ACC112 (cell line): Measurements from ENCODE around the gene ALPL.

ENCODE experiments used
- H2AFZ ChIP-seq: fragments of 200-600 bp; sonication (generic); one replicate; pipeline ENCODE4 v1.6.0; 2017; ENCODE audit warnings: antibody characterized with exemption, low read length; ENCODE audit not compliant: unreplicated experiment
- H3K27ac ChIP-seq: fragments of 200-600 bp; sonication (generic); 2 replicates; pipeline ENCODE4 v1.5.1; 2014; ENCODE audit warnings: low read depth, mild to moderate bottlenecking, antibody characterized with exemption, low read length, moderate library complexity
- H3K27me3 ChIP-seq: fragments of 200-600 bp; sonication (generic); 2 replicates; pipeline ENCODE4 v1.6.1; 2014; ENCODE audit warnings: mild to moderate bottlenecking, antibody characterized with exemption, low read length, moderate library complexity, mixed read lengths; ENCODE audit not compliant: insufficient read depth
- H3K36me3 ChIP-seq: fragments of 200-600 bp; sonication (generic); 2 replicates; pipeline ENCODE4 v1.6.1; 2016; ENCODE audit warnings: mild to moderate bottlenecking, antibody characterized with exemption, low read length, moderate library complexity, mixed read lengths; ENCODE audit not compliant: insufficient read depth
- H3K4me1 ChIP-seq: fragments of 200-600 bp; sonication (generic); one replicate; pipeline ENCODE4 v1.6.1; 2016; ENCODE audit warnings: low read length, mixed read lengths; ENCODE audit not compliant: insufficient read depth, unreplicated experiment, control insufficient read depth
- H3K4me3 ChIP-seq: fragments of 200-600 bp; sonication (generic); 2 replicates; pipeline ENCODE4 v1.5.1; 2014; ENCODE audit warnings: mild to moderate bottlenecking, low read depth, low read length
- H3K79me2 ChIP-seq: fragments of 200-600 bp; sonication (generic); one replicate; pipeline ENCODE4 v1.6.0; 2016; ENCODE audit warnings: low read length; ENCODE audit not compliant: control insufficient read depth, unreplicated experiment, insufficient read depth

Gene ALPL

GRCh38 chr1:21491488-21492355 is 17.5 kb upstream of the ALPL start:
- Histone ChIP-seq H3K36me3 (no peaks in the 10 kb centered on the region), H3K27me3 (peaks cover 29% of the 10 kb centered on the region), H3K79me2 (no peaks in the 10 kb centered on the region), H3K4me3 (no peak overlapping the region), H3K27ac (no peak overlapping the region), H2AFZ (no peak overlapping the region), H3K4me1 (no peaks in the 10 kb centered on the region)

GRCh38 chr1:21492356-21492625 is 16.9 kb upstream of the ALPL start:
- H2AFZ ChIP-seq: no peak overlapping the region
- no peaks in the 10 kb centered on the region for H3K4me1 ChIP-seq
- H3K4me3 ChIP-seq: no peak overlapping the region
- peaks cover 35% of the 10 kb centered on the region for H3K27me3 ChIP-seq
- H3K27ac ChIP-seq: no peak overlapping the region
- H3K36me3 ChIP-seq: no peaks in the 10 kb centered on the region
- no peaks in the 10 kb centered on the region for H3K79me2 ChIP-seq

- Histone ChIP-seq H3K4me3 (no peak overlapping the region), H3K27me3 (peaks cover 36% of the 10 kb centered on the region), H3K36me3 (no peaks in the 10 kb centered on the region), H3K4me1 (no peaks in the 10 kb centered on the region), H3K79me2 (no peaks in the 10 kb centered on the region), H2AFZ (no peak overlapping the region), H3K27ac (no peak overlapping the region)
Measured at GRCh38 chr1:21494196-21494595, 15.0 kb upstream of the ALPL start.

- no peaks in the 10 kb centered on the region for H3K36me3 ChIP-seq
- H3K4me3 ChIP-seq: no peak overlapping the region
- H3K27me3 ChIP-seq: peaks cover 36% of the 10 kb centered on the region
- no peak overlapping the region for H2AFZ ChIP-seq
- H3K4me1 ChIP-seq: no peaks in the 10 kb centered on the region
- no peaks in the 10 kb centered on the region for H3K79me2 ChIP-seq
- no peak overlapping the region for H3K27ac ChIP-seq
Measured at GRCh38 chr1:21495225-21495820, 13.9 kb upstream of the ALPL start.

- Histone ChIP-seq H3K4me1 (no peaks in the 10 kb centered on the region), H3K4me3 (no peak overlapping the region), H3K36me3 (no peaks in the 10 kb centered on the region), H3K27me3 (peaks cover 30% of the 10 kb centered on the region), H3K79me2 (no peaks in the 10 kb centered on the region), H2AFZ (no peak overlapping the region), H3K27ac (no peak overlapping the region)
Measured at GRCh38 chr1:21496063-21496462, 13.2 kb upstream of the ALPL start.

GRCh38 chr1:21496886-21497285 is 12.3 kb upstream of the ALPL start:
- H3K27me3 ChIP-seq: peaks cover 22% of the 10 kb centered on the region
- no peaks in the 10 kb centered on the region for H3K79me2 ChIP-seq
- H3K27ac ChIP-seq: no peak overlapping the region
- no peak overlapping the region for H3K4me3 ChIP-seq
- no peaks in the 10 kb centered on the region for H3K4me1 ChIP-seq
- no peak overlapping the region for H2AFZ ChIP-seq
- no peaks in the 10 kb centered on the region for H3K36me3 ChIP-seq

- H3K4me1 ChIP-seq: no peaks in the 10 kb centered on the region
Measured at GRCh38 chr1:21497466-21498061, 11.7 kb upstream of the ALPL start.

GRCh38 chr1:21499283-21499950 is 9.8 kb upstream of the ALPL start:
- Histone ChIP-seq H3K4me3 (no peak overlapping the region), H3K27me3 (peaks cover 9% of the 10 kb centered on the region; the same call in 1 of the 2 replicates), H3K4me1 (no peaks in the 10 kb centered on the region), H2AFZ (no peak overlapping the region), H3K36me3 (no peaks in the 10 kb centered on the region), H3K79me2 (no peaks in the 10 kb centered on the region), H3K27ac (no peak overlapping the region)

More at GRCh38 chr1:21497466-21498061, 11.7 kb upstream of the ALPL start:
- no peaks in the 10 kb centered on the region for H3K79me2 ChIP-seq
- H3K27me3 ChIP-seq: peaks cover 17% of the 10 kb centered on the region
- H3K36me3 ChIP-seq: no peaks in the 10 kb centered on the region
- H3K27ac ChIP-seq: no peak overlapping the region
- no peak overlapping the region for H2AFZ ChIP-seq
- H3K4me3 ChIP-seq: no peak overlapping the region

GRCh38 chr1:21503706-21504377 is 5.4 kb upstream of the ALPL start:
- no peaks in the 10 kb centered on the region for H3K4me1 ChIP-seq
- no peaks in the 10 kb centered on the region for H3K36me3 ChIP-seq
- no peak overlapping the region for H3K27ac ChIP-seq
- H3K79me2 ChIP-seq: no peaks in the 10 kb centered on the region
- H3K4me3 ChIP-seq: no peak overlapping the region
- H3K27me3 ChIP-seq: no peaks in the 10 kb centered on the region; the same call in 1 of the 2 replicates
- no peak overlapping the region for H2AFZ ChIP-seq

- Histone ChIP-seq H3K79me2 (no peaks in the 10 kb centered on the region), H3K4me1 (peaks cover 5% of the 10 kb centered on the region), H3K36me3 (no peaks in the 10 kb centered on the region), H3K4me3 (no peak overlapping the region), H3K27ac (no peak overlapping the region), H3K27me3 (peaks cover 12% of the 10 kb centered on the region; the same call in 1 of the 2 replicates), H2AFZ (no peak overlapping the region)
Measured at GRCh38 chr1:21506804-21507203, 2.4 kb upstream of the ALPL start.
